22Rv1 (cell line): ENCODE results near the gene KLHL14.

Experiments used
- H3K27ac ChIP-seq: fragments of 450-650 bp; 2 replicates; pipeline ENCODE4 v1.5.1; 2017
- ZFX ChIP-seq: fragments of 450-650 bp; IDR thresholded peaks from 2 replicates; pipeline ENCODE4 v1.6.1; 2017; ENCODE audit warnings: antibody characterized with exemption, borderline replicate concordance
- TF ChIP-seq, protein P1 (sequence below): fragments of 450-650 bp; IDR thresholded peaks from 2 replicates; pipeline ENCODE4 v1.5.1; 2017; ENCODE audit warnings: mild to moderate bottlenecking

The KLHL14 gene

GRCh38 chr18:32772581-32773381 lies at the start of gene KLHL14:
Gene KLHL14, minus strand, starts transcription at chr18:32773023. Its CDS starts 2,432 bp downstream, at chr18:32770591.
- no peak within 1 kb of the TSS for H3K27ac ChIP-seq
- no peak for TF ChIP-seq ZFX
- TF ChIP-seq, protein P1, sequence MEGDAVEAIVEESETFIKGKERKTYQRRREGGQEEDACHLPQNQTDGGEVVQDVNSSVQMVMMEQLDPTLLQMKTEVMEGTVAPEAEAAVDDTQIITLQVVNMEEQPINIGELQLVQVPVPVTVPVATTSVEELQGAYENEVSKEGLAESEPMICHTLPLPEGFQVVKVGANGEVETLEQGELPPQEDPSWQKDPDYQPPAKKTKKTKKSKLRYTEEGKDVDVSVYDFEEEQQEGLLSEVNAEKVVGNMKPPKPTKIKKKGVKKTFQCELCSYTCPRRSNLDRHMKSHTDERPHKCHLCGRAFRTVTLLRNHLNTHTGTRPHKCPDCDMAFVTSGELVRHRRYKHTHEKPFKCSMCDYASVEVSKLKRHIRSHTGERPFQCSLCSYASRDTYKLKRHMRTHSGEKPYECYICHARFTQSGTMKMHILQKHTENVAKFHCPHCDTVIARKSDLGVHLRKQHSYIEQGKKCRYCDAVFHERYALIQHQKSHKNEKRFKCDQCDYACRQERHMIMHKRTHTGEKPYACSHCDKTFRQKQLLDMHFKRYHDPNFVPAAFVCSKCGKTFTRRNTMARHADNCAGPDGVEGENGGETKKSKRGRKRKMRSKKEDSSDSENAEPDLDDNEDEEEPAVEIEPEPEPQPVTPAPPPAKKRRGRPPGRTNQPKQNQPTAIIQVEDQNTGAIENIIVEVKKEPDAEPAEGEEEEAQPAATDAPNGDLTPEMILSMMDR, result no peak

GRCh38 chr18:32822197-32822596 lies 49.4 kb upstream of the KLHL14 start:
- TF ChIP-seq, protein P1, result no peak
- no peak for TF ChIP-seq ZFX
- no peak overlapping the region for H3K27ac ChIP-seq

- TF ChIP-seq, protein P1, result no peak
- TF ChIP-seq ZFX, result no peak
- no peak overlapping the region for H3K27ac ChIP-seq
Measured at GRCh38 chr18:32815881-32816280, 43.1 kb upstream of the KLHL14 start.

DNA sequence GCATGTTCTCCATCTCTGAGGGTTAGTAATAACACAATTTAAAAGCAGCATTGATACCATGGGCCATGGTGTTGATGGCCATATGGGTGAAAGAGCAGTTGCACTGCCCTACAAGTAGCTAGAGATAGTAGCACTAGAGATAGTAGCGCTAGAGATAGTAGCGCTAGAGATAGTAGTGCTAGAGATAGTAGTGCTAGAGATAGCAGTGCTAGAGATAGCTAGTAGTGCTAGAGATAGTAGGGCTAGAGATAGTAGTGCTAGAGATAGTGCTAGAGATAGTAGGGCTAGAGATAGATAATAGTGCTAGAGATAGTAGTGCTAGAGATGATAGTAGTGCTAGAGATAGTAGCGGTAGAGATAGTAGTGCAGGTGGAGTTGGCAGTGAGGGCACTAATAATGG lies 39.5 kb upstream of the KLHL14 start:
- TF ChIP-seq ZFX, result no peak
- TF ChIP-seq, protein P1, result no peak

GRCh38 chr18:32810314-32810713 lies 37.5 kb upstream of the KLHL14 start:
- no peak for TF ChIP-seq ZFX
- TF ChIP-seq, protein P1, result no peak
- H3K27ac ChIP-seq, result no peak overlapping the region

More for the DNA sequence above, 39.5 kb upstream of the KLHL14 start:
- H3K27ac ChIP-seq, result no peak overlapping the region

DNA sequence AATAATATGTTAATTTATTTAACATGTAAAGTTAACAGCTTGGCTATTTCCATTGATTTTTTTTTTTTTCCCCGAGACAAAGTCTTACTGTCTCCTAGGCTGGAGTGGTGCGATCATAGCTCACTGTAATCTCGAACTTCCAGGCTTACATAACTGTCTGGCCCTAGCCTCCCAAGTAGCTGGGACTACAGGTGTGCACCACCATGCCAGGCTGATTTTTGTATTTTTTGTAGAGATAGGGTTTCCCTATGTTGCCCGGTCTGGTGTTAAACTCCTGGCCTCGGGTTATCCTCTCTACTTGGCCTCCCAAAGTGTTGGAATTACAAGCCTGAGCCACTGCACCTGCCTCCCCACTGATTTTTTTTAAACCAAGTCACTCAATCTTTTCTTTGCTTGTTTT lies 32.5 kb upstream of the KLHL14 start:
- no peak for TF ChIP-seq ZFX
- TF ChIP-seq, protein P1, result no peak
- no peak overlapping the region for H3K27ac ChIP-seq

- H3K27ac ChIP-seq, result no peak overlapping the region
- TF ChIP-seq ZFX, result no peak
- TF ChIP-seq, protein P1, result no peak
Measured at GRCh38 chr18:32804134-32804888, 31.5 kb upstream of the KLHL14 start.
